Ovary (tissue), 9 donors: ENCODE data around the gene ABCA4. TPM values are rescaled to one million over a fixed set of nuclear protein-coding genes. Genes with fewer than 3 reads are reported as not detected.

Experiments
- DNase-seq, 5 donors: peaks; one replicate each; pipeline ENCODE4 v3.0.0-alpha.2; 2019 to 2020
- H3K27ac ChIP-seq, 2 donors: fragments of 200-600 bp; one replicate each; pipeline versions ENCODE4 v1.5.1 to v1.8.0; 2019 to 2022
- H3K27me3 ChIP-seq: fragments of 200-600 bp; one replicate; pipeline ENCODE4 v1.8.0; 2022
- H3K36me3 ChIP-seq: fragments of 200-600 bp; sonication (generic); one replicate; pipeline ENCODE4 v1.5.1; 2019
- H3K4me1 ChIP-seq: one replicate; pipeline ENCODE4 v1.8.1; 2013; ENCODE audit warnings: mild to moderate bottlenecking, moderate library complexity; ENCODE audit not compliant: insufficient read depth
- H3K4me3 ChIP-seq: fragments of 200-600 bp; sonication (generic); one replicate; pipeline ENCODE4 v1.5.1; 2017
- H3K9me3 ChIP-seq, 2 donors: fragments of 200-600 bp in 1 of 2; sonication (generic) in 1 of 2; one replicate each; pipeline versions ENCODE4 v1.5.1 to v1.8.1; 2013 to 2019; ENCODE audit warnings: mild to moderate bottlenecking in 1 of 2, moderate library complexity in 1 of 2
- EP300 ChIP-seq: sonication (generic); formaldehyde crosslinking; IDR thresholded peaks from one replicate; pipeline ENCODE4 v1.6.1; 2017; ENCODE audit warnings: antibody characterized with exemption
- POLR2A ChIP-seq: fragments of 450-650 bp; IDR thresholded peaks from one replicate; pipeline ENCODE4 v1.6.1; 2017; ENCODE audit warnings: antibody characterized with exemption, mild to moderate bottlenecking, moderate library complexity
- WGBS, 3 donors: extraction: QIAGEN DNeasy Blood & Tissue Kit in 1 of 3; methylation state at CpG; one replicate each; pipeline versions ENCODE4 v1.1.5 to v1.1.7; 2013 to 2017; 5-methylcytosine and 5-hydroxymethylcytosine counted together
- intact Hi-C, 4 donors: fragments of 100-400 bp; cut with DNase I; formaldehyde crosslinking; loops; one replicate each; pipeline versions ENCODE4 v1.11.0 to v1.15.1; 2022 to 2023
- polyA plus RNA-seq, 2 donors: library from polyadenylated mRNA; stranded (reverse); fragments of 200-250 nt in 1 of 2; fragments of 350-450 nt in 1 of 2; fragmentation: Illumina TruSeq in 1 of 2; extraction: RNeasy Lipid Tissue Mini Kit (QIAGEN cat#74804) in 1 of 2; gene quantifications; one replicate each; pipeline ENCODE4 v1.2.3, GENCODE V29; 2013 to 2014
- total RNA-seq, 7 donors: library from RNA; depleted of rRNA in 2 of 7; stranded (reverse); fragments of >200 nt in 2 of 7; fragmentation: NEBNext Ultra II Directional in 3 of 7; extraction: Animal tissue kit (Norgen Biotek cat#: 25700) in 3 of 7; gene quantifications; one replicate each; pipeline versions ENCODE4 v1.1.0 to v1.2.4, GENCODE V29; 2016 to 2023
- TF ChIP-seq, protein P1 (sequence below), 3 donors: fragments of 450-650 bp in 2 of 3; fragments of 200-600 bp in 1 of 3; IDR thresholded peaks; one replicate each; pipeline versions ENCODE4 v1.5.1 to v1.8.0; 2016 to 2022; ENCODE audit warnings: antibody characterized with exemption in 3 of 3, mild to moderate bottlenecking in 1 of 3
- donor health status: DM: no; HTN: no; CAD: no; lungs with moderate emphysema.
- donor health status: DM: no; HTN: no; CAD: no.
- donor health status: Bipolar disorder and iron deficiency.
- donor health status: DM: yes; HTN: yes; CAD: no.
- donor health status: DM: no; HTN: no; CAD: no.
- donor health status: DM: yes; HTN: yes; CAD: no.

The ABCA4 gene
- total and polyA plus RNA-seq, 9 donors: 0.12 to 3.1 (median 0.35) TPM

DNA sequence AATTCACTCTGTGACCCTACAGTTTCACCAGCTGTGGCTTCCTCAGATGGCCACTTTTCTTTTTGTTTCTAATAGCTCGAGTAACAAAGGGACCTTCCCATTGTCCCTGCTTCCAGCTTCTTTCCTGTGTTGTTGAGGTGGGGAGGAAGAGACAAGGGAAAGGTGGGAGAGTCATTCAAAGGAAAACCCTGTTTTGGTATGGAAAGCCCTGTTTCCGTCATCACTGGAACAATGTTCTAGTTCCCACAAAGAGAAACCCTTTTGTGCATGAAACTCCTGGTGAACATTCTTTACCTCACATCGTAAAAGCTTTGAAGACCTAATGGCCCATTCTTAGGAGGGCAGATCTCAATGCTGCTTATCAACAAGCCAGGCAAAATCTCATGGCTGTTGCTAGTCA lies 62.2 kb downstream of the ABCA4 start:
- DNase-seq: no peak
- TF ChIP-seq EP300: no peak
- no peak for TF ChIP-seq POLR2A
- TF ChIP-seq, protein P1, sequence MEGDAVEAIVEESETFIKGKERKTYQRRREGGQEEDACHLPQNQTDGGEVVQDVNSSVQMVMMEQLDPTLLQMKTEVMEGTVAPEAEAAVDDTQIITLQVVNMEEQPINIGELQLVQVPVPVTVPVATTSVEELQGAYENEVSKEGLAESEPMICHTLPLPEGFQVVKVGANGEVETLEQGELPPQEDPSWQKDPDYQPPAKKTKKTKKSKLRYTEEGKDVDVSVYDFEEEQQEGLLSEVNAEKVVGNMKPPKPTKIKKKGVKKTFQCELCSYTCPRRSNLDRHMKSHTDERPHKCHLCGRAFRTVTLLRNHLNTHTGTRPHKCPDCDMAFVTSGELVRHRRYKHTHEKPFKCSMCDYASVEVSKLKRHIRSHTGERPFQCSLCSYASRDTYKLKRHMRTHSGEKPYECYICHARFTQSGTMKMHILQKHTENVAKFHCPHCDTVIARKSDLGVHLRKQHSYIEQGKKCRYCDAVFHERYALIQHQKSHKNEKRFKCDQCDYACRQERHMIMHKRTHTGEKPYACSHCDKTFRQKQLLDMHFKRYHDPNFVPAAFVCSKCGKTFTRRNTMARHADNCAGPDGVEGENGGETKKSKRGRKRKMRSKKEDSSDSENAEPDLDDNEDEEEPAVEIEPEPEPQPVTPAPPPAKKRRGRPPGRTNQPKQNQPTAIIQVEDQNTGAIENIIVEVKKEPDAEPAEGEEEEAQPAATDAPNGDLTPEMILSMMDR (IDR thresholded peaks at IDR 0.05): no peak
- no peak overlapping the region for H3K27ac ChIP-seq
- H3K27me3 ChIP-seq: no peaks in the 10 kb centered on the region
- no peak overlapping the region for H3K4me3 ChIP-seq
- H3K4me1 ChIP-seq: peaks cover 4% of the 10 kb centered on the region
- H3K9me3 ChIP-seq: no peaks in the 10 kb centered on the region
- no peaks in the 10 kb centered on the region for H3K36me3 ChIP-seq
- intact Hi-C loops: loop anchor here in 1 of 4 donors (5.0 kb wide), 1 partner anchor 279 kb away; no protein-coding TSS in a partner anchor
- 80 to 84% (median 83%) methylated on average over 3 of the region's 3 CpGs for WGBS, 3 donors

DNA sequence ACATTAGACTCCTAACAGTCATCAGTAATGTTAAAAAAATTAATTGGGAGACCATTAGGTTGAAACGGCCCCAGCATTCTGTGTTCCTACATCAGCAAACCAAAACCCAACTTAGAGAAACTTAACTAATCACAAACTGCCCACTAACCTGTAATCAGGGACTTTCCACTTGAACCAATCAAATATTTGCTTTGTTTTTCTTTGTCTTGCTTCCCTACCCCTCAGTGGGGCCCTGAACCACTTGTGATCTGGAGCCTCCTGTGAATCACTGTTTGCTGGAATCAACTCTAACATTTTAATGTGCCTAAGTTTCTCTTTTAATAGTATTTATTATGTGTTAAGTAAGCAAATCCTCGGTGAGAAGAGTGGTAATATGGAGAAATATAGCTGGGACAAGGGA lies 64.0 kb downstream of the ABCA4 start:
- TF ChIP-seq POLR2A (no peak), EP300 (no peak)
- TF ChIP-seq, protein P1 (IDR thresholded peaks at IDR 0.05): no peak
- intact Hi-C loops: loop anchor here in 1 of 4 donors (5.0 kb wide), 1 partner anchor 280 kb away; no protein-coding TSS in a partner anchor
- no peaks in the 10 kb centered on the region for H3K9me3 ChIP-seq
- no peak overlapping the region for H3K4me3 ChIP-seq
- no peak for DNase-seq
- no peak overlapping the region for H3K27ac ChIP-seq
- no peaks in the 10 kb centered on the region for H3K27me3 ChIP-seq
- H3K4me1 ChIP-seq: no peaks in the 10 kb centered on the region
- no peaks in the 10 kb centered on the region for H3K36me3 ChIP-seq
- WGBS, 3 donors: 80 to 90% (median 89%) methylated on average over 2 of the region's 2 CpGs

DNA sequence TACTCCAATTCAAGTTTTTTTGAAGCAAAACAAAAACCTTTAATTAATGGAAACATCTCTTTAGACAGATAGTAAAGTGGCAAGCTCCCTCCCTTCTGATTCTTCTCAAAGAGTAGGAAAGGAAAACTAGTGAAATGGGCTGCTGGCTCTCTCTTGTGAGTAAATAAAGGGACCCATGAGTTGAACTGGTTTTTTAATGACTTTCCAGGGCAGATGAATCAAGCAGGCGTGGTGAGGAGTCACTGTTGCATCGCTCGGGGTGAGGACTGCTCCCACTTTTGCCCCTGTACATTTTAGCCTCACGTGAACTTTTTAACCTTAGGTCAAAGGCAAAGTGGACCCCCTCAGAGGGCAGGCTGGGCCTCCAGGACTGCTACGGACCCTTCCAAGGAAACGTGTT lies 64.8 kb downstream of the ABCA4 start:
- intact Hi-C loops: loop anchor here in 1 of 4 donors (5.0 kb wide), 1 partner anchor 281 kb away; no protein-coding TSS in a partner anchor
- H3K36me3 ChIP-seq: no peaks in the 10 kb centered on the region
- TF ChIP-seq, protein P1 (IDR thresholded peaks at IDR 0.05): no peak
- no peak for TF ChIP-seq POLR2A
- TF ChIP-seq EP300: no peak
- H3K4me3 ChIP-seq: no peak overlapping the region
- H3K27ac ChIP-seq: no peak overlapping the region
- DNase-seq: no peak
- no peaks in the 10 kb centered on the region for H3K9me3 ChIP-seq
- no peaks in the 10 kb centered on the region for H3K27me3 ChIP-seq
- no peaks in the 10 kb centered on the region for H3K4me1 ChIP-seq
- 91 to 95% (median 92%) methylated on average over 6 of the region's 6 CpGs for WGBS, 3 donors

DNA sequence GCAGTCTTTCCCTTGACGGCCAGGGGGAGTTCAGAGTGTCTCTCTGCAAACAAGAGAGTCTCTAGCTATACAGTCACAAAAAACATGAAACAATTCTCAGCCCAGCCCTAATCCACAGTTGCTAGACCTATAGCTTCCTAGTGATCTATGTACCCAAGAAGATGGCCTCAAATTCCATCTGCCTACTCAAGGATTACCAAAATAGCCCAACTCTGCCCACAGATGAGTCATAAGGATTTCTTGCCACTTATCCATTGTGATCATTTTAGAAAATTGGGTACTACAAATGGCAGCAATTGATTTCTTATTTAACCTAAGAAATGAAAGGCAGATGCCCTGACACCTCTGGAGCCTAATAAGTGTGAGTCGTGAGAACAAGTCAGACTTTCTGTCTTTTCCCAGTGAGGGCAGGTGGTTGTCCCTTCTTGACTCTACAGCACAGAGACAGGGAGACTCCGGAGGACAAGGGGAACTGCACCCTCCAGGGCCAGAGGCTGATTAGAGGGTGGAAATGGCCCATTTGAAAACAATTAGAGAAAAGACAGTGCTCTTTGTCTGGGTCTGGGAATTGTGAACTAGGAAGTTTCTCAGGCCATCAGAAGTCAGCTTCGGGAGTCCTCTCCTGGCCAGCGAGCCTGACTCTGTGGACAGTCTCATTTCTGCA lies 65.4 kb downstream of the ABCA4 start:
- intact Hi-C loops: loop anchor here in 1 of 4 donors (5.0 kb wide), 1 partner anchor 282 kb away; no protein-coding TSS in a partner anchor
- TF ChIP-seq, protein P1 (IDR thresholded peaks at IDR 0.05): no peak
- TF ChIP-seq POLR2A (no peak), EP300 (no peak)
- Histone ChIP-seq H3K9me3 (no peaks in the 10 kb centered on the region), H3K36me3 (no peaks in the 10 kb centered on the region), H3K4me1 (no peaks in the 10 kb centered on the region), H3K27ac (no peak overlapping the region), H3K27me3 (no peaks in the 10 kb centered on the region), H3K4me3 (no peak overlapping the region)
- whole genome bisulfite sequencing, 3 donors: 88 to 92% (median 91%) methylated on average over 5 of the region's 5 CpGs
- no peak for DNase-seq
